HCT116 (cell line): ENCODE measurements around the gene PFKM. TPM values are rescaled to one million over a fixed set of nuclear protein-coding genes. Genes with fewer than 3 reads are reported as not detected.

Experiments used
- ATAC-seq: fragments of 200-7000 bp; cut with Tn5 transposase; 2 replicates; pipeline ENCODE4 v1.9.1; 2020; ENCODE audit warnings: mild to moderate bottlenecking, moderate library complexity
- BruUV-seq: library from RNA; stranded (reverse); fragments of 400-500 nt; replicated peaks from 2 replicates; lab custom pipeline; 2021; lab: Mats Ljungman, UMichigan
- CTCF ChIA-PET: fragments of 300-600 bp; sonication (Branson Sonifier 250); formaldehyde crosslinking; loops from one replicate; lab custom pipeline; 2021; ENCODE audit warnings: antibody characterized with exemption; lab: Charles Lee
- POLR2A ChIA-PET: fragments of 300-600, 350-600 bp; sonication (Branson Sonifier 250); formaldehyde crosslinking; loops from one replicate; lab custom pipeline; 2021; ENCODE audit warnings: antibody characterized with exemption; lab: Charles Lee
- RAD21 ChIA-PET, 2 experiments: fragments of 300-600 bp; sonication (Branson Sonifier 250); formaldehyde crosslinking; loops; one replicate each; lab custom pipeline; 2023; ENCODE audit warnings: low total read pairs in 2 of 2; ENCODE audit not compliant: uncharacterized antibody in 2 of 2, unreplicated experiment in 2 of 2, low non-redundant PET in 1 of 2; lab: Charles Lee
- DNase-seq: peaks from one replicate; pipeline ENCODE4 v3.0.0-alpha.2; 2010; ENCODE audit warnings: low read depth, low spot score
- H2AFZ ChIP-seq: fragments of 200-600 bp; shearing (Covaris generic), sonication (generic); 2 replicates; pipeline ENCODE4 v1.6.1; 2017; ENCODE audit warnings: low read depth, mixed run types, mixed read lengths, antibody characterized with exemption, low read length; ENCODE audit not compliant: poor library complexity, severe bottlenecking
- H3K27ac ChIP-seq: 2 replicates; pipeline ENCODE4 v1.5.1; 2012; ENCODE audit warnings: low read depth, low read length
- H3K27me3 ChIP-seq: fragments of 200-600 bp; sonication (generic); 2 replicates; pipeline ENCODE4 v1.6.1; 2016; ENCODE audit warnings: mixed run types, low read length, mixed read lengths; ENCODE audit not compliant: insufficient read depth
- H3K36me3 ChIP-seq, 2 experiments: fragments of 200-500 bp in 1 of 2; fragments of 200-600 bp in 1 of 2; sonication (Bioruptor generic) in 1 of 2; sonication (generic) in 1 of 2; 2 replicates each; pipeline versions ENCODE4 v1.5.1 to v1.6.1; 2014 to 2016; ENCODE audit warnings: low read length in 2 of 2, inconsistent platforms in 1 of 2, mixed read lengths in 1 of 2, mixed run types in 1 of 2; ENCODE audit not compliant: insufficient read depth in 2 of 2, control insufficient read depth in 1 of 2
- H3K4me1 ChIP-seq, 2 experiments: fragments of 200-600 bp in 1 of 2; sonication (generic) in 1 of 2; 2 replicates each; pipeline versions ENCODE4 v1.5.1 to v1.6.1; 2012 to 2017; ENCODE audit warnings: low read length in 2 of 2, inconsistent platforms in 1 of 2, mild to moderate bottlenecking in 1 of 2, mixed read lengths in 1 of 2, mixed run types in 1 of 2, moderate library complexity in 1 of 2; ENCODE audit not compliant: insufficient read depth in 2 of 2, control insufficient read depth in 1 of 2
- H3K4me2 ChIP-seq: fragments of 200-600 bp; sonication (generic); 2 replicates; pipeline ENCODE4 v1.6.1; 2017; ENCODE audit warnings: mixed run types, low read length, mixed read lengths
- H3K4me3 ChIP-seq, 2 experiments: fragments of 200-600 bp in 1 of 2; sonication (generic) in 1 of 2; replicated peaks in 1 of 2; 2 replicates each; pipeline ENCODE4 v1.5.1; 2011 to 2016; ENCODE audit warnings: low read length in 2 of 2, control low read depth in 1 of 2, low read depth in 1 of 2, mild to moderate bottlenecking in 1 of 2, mixed read lengths in 1 of 2, mixed run types in 1 of 2
- H3K79me2 ChIP-seq: fragments of 200-600 bp; sonication (generic); 2 replicates; pipeline ENCODE4 v1.6.1; 2017; ENCODE audit warnings: mild to moderate bottlenecking, mixed run types, low read length, moderate library complexity, mixed read lengths; ENCODE audit not compliant: insufficient read depth
- H3K9ac ChIP-seq: fragments of 200-600 bp; sonication (generic); 2 replicates; pipeline ENCODE4 v1.6.1; 2016; ENCODE audit warnings: low read length, mixed read lengths
- H3K9me2 ChIP-seq: fragments of 200-600 bp; sonication (generic), shearing (Covaris generic); 2 replicates; pipeline ENCODE4 v1.6.1; 2017; ENCODE audit warnings: mixed run types, mild to moderate bottlenecking, moderate library complexity; ENCODE audit not compliant: insufficient read depth
- H3K9me3 ChIP-seq, 2 experiments: fragments of 200-500 bp in 1 of 2; fragments of 200-600 bp in 1 of 2; sonication (Bioruptor generic) in 1 of 2; sonication (generic) in 1 of 2; 2 replicates each; pipeline ENCODE4 v1.6.1; 2014 to 2017; ENCODE audit warnings: low read length in 2 of 2, mixed read lengths in 2 of 2, inconsistent platforms in 1 of 2, low read depth in 1 of 2, mild to moderate bottlenecking in 1 of 2, mixed run types in 1 of 2, moderate library complexity in 1 of 2; ENCODE audit not compliant: control insufficient read depth in 1 of 2, insufficient read depth in 1 of 2
- H4K20me1 ChIP-seq: fragments of 200-600 bp; sonication (generic), shearing (Covaris generic); 2 replicates; pipeline ENCODE4 v1.6.1; 2017; ENCODE audit warnings: mixed run types, mild to moderate bottlenecking, moderate library complexity; ENCODE audit not compliant: insufficient read depth
- CEBPB ChIP-seq: IDR thresholded peaks from 2 replicates; pipeline ENCODE4 v1.6.1; 2012; ENCODE audit warnings: low read depth
- CTCF ChIP-seq, 3 experiments: fragments of 200-600 bp in 1 of 3; sonication (generic) in 1 of 3; IDR thresholded peaks in 2 of 3; conservative IDR thresholded peaks in 1 of 3; 2 replicates each; pipeline ENCODE4 v1.5.1; 2012 to 2017; ENCODE audit warnings: low read depth in 2 of 3, low read length in 2 of 3, antibody characterized with exemption in 1 of 3, borderline replicate concordance in 1 of 3, control low read depth in 1 of 3, mild to moderate bottlenecking in 1 of 3, mixed read lengths in 1 of 3, mixed run types in 1 of 3, moderate library complexity in 1 of 3; ENCODE audit not compliant: insufficient read depth in 1 of 3
- ELF1 ChIP-seq: IDR thresholded peaks from 2 replicates; pipeline ENCODE4 v1.6.1; 2012; ENCODE audit warnings: low read depth, borderline replicate concordance
- EZH2phosphoT487 ChIP-seq: fragments of 200-600 bp; IDR thresholded peaks from 2 replicates; pipeline ENCODE4 v1.6.1; 2018; ENCODE audit warnings: antibody characterized with exemption, borderline replicate concordance
- FOSL1 ChIP-seq: IDR thresholded peaks from 2 replicates; pipeline ENCODE4 v1.6.1; 2012; ENCODE audit warnings: low read depth
- JUND ChIP-seq: IDR thresholded peaks from 2 replicates; pipeline ENCODE4 v1.6.1; 2012
- RAD21 ChIP-seq: IDR thresholded peaks from 2 replicates; pipeline ENCODE4 v1.6.1; 2012; ENCODE audit warnings: low read depth, mild to moderate bottlenecking
- SRF ChIP-seq: IDR thresholded peaks from 2 replicates; pipeline ENCODE4 v1.6.1; 2012; ENCODE audit warnings: low read depth
- YY1 ChIP-seq: IDR thresholded peaks from 2 replicates; pipeline ENCODE4 v1.6.1; 2011; ENCODE audit warnings: low read length, low read depth, moderate library complexity, mild to moderate bottlenecking; ENCODE audit not compliant: insufficient replicate concordance; ENCODE audit errors: extremely low read depth
- ZFX ChIP-seq: fragments of 450-650 bp; IDR thresholded peaks from 2 replicates; pipeline ENCODE4 v1.6.1; 2017
- intact Hi-C: fragments of 100-400 bp; cut with micrococcal nuclease; formaldehyde crosslinking; loops from 2 replicates; pipeline ENCODE4 v1.10.0; 2022
- total RNA-seq: library from RNA; stranded (reverse); gene quantifications from one replicate; pipeline ENCODE4 v1.2.1, GENCODE V29; 2021; ENCODE audit not compliant: unreplicated experiment

Gene PFKM
- total RNA-seq, 1 experiment from 2014 or later: 144 TPM

DNA sequence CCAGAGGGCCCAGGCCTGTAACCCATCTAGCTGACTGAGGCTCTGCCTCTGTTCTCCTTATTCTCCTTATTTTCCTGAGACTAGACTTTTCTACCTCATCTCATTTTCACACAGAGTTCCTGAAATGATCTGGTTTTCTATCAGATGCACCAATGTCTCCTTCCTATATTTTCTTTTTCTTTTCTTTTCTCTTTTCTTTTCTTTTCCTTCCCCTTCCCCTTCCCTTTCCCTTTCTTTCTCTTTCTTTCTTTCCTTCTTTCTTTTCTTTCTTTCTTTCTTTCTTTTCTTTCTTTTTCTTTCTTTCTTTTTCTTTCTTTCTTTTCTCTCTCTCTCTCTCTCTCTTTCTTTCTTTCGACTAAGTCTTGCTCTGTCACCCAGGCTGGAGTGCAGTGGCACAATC, 61.3 kb downstream of the PFKM start:
- H3K4me1 ChIP-seq: peaks cover 7 to 21% of the 10 kb centered on the region in 2 experiments; a peak in 3 of 4 replicates
- no peak overlapping the region for H3K4me3 ChIP-seq
- no peaks in the 10 kb centered on the region for H3K9me2 ChIP-seq
- TF ChIP-seq ZFX (no peak), YY1 (no peak), CEBPB (no peak), FOSL1 (no peak), JUND (no peak), RAD21 (no peak), SRF (no peak), CTCF (IDR thresholded peaks at IDR 0.05 in 2 of 3, conservative IDR thresholded peaks at IDR 0.05 in 1 of 3; ENCODE audit: borderline replicate concordance in 1 of 3, insufficient read depth in 1 of 3, low read depth in 2 of 3, low read length in 2 of 3) (no peak), EZH2phosphoT487 (no peak), ELF1 (no peak)
- no peaks in the 10 kb centered on the region for H4K20me1 ChIP-seq
- DNase-seq: no peak
- no peaks in the 10 kb centered on the region for H3K9me3 ChIP-seq
- H3K4me2 ChIP-seq: no peak overlapping the region
- no peak for ATAC-seq
- ChIA-PET CTCF (interaction anchor here (1.2 kb wide), 1 partner anchor 17 kb away, joined by 3 read pairs; no protein-coding TSS in a partner anchor), POLR2A (no interaction called here), RAD21 (no interaction called here)
- intact Hi-C loops: no loop called here
- no peak overlapping the region for H2AFZ ChIP-seq
- BruUV-seq: no TSS peak
- peaks cover 24% of the 10 kb centered on the region; the same call in 1 of the 2 replicates for H3K27me3 ChIP-seq
- no peaks in the 10 kb centered on the region for H3K36me3 ChIP-seq
- no peak overlapping the region for H3K9ac ChIP-seq
- H3K27ac ChIP-seq: no peak overlapping the region
- H3K79me2 ChIP-seq: no peaks in the 10 kb centered on the region
